Measurements from ENCODE around the gene PLEKHA6.
"Not testable (repeated sequence)": the region's sequence is repeated elsewhere in the genome, so short reads cannot be mapped to it uniquely, and the experiment has no call there.

Gene PLEKHA6

GRCh38 chr1:204331275-204331674, 28.5 kb downstream of the PLEKHA6 start:
- no peaks in the 10 kb centered on the region for H3K36me3 ChIP-seq (replicated peaks; ENCODE audit: insufficient read depth, low read length)
- H3K9ac ChIP-seq (ENCODE audit: low read length): no peak overlapping the region
- H2AFZ ChIP-seq (ENCODE audit: low read length): no peak overlapping the region

GRCh38 chr1:204327870-204328269, 31.9 kb downstream of the PLEKHA6 start:
- H3K4me2 ChIP-seq (ENCODE audit: low read depth, low read length); H4K20me1 ChIP-seq (ENCODE audit: insufficient read depth, low read length); H2AFZ ChIP-seq (ENCODE audit: low read length); H3F3A ChIP-seq (ENCODE audit: insufficient read depth, low read length); H3K4me3 ChIP-seq (ENCODE audit: low read length); H3K9ac ChIP-seq (ENCODE audit: low read length); H3K9me2 ChIP-seq (replicated peaks; ENCODE audit: insufficient read depth, low read length); H3K27me3 ChIP-seq (replicated peaks; ENCODE audit: insufficient read depth, low read length); DNase-seq; H3K9me3 ChIP-seq (replicated peaks; ENCODE audit: insufficient read depth, low read length); H3K4me1 ChIP-seq (ENCODE audit: low read length); H3K79me2 ChIP-seq (ENCODE audit: low read length); H3K36me3 ChIP-seq (replicated peaks; ENCODE audit: insufficient read depth, low read length); H3K27ac ChIP-seq (ENCODE audit: low read length): not testable (repeated sequence)

More at GRCh38 chr1:204331275-204331674, 28.5 kb downstream of the PLEKHA6 start:
- Histone ChIP-seq H4K20me1 (ENCODE audit: insufficient read depth, low read length) (no peaks in the 10 kb centered on the region), H3K4me2 (ENCODE audit: low read depth, low read length) (no peak overlapping the region), H3K4me3 (ENCODE audit: low read length) (no peak overlapping the region), H3K4me1 (ENCODE audit: low read length) (no peaks in the 10 kb centered on the region), H3F3A (ENCODE audit: insufficient read depth, low read length) (no peaks in the 10 kb centered on the region), H3K27ac (ENCODE audit: low read length) (no peak overlapping the region), H3K9me3 (replicated peaks; ENCODE audit: insufficient read depth, low read length) (no peaks in the 10 kb centered on the region), H3K79me2 (ENCODE audit: low read length) (no peaks in the 10 kb centered on the region), H3K27me3 (replicated peaks; ENCODE audit: insufficient read depth, low read length) (no peaks in the 10 kb centered on the region), H3K9me2 (replicated peaks; ENCODE audit: insufficient read depth, low read length) (no peaks in the 10 kb centered on the region)
- DNase-seq: no peak
- TF ChIP-seq EZH2phosphoT487 (IDR thresholded peaks at IDR 0.05; ENCODE audit: low read length) (no peak), CTCF (IDR thresholded peaks at IDR 0.05; ENCODE audit: low read length) (no peak), EZH2 (optimal IDR thresholded peaks at IDR 0.05; ENCODE audit: low read depth, low read length) (no peak)

- H3K9ac ChIP-seq (ENCODE audit: low read length): no peak overlapping the region
- no peak overlapping the region for H3K4me2 ChIP-seq (ENCODE audit: low read depth, low read length)
- H3K36me3 ChIP-seq (replicated peaks; ENCODE audit: insufficient read depth, low read length): no peaks in the 10 kb centered on the region
- H2AFZ ChIP-seq (ENCODE audit: low read length): no peak overlapping the region
- H3K9me2 ChIP-seq (replicated peaks; ENCODE audit: insufficient read depth, low read length): no peaks in the 10 kb centered on the region
- H3K79me2 ChIP-seq (ENCODE audit: low read length): no peaks in the 10 kb centered on the region
- H3F3A ChIP-seq (ENCODE audit: insufficient read depth, low read length): no peaks in the 10 kb centered on the region
- TF ChIP-seq CTCF (IDR thresholded peaks at IDR 0.05; ENCODE audit: low read length) (no peak), EZH2phosphoT487 (IDR thresholded peaks at IDR 0.05; ENCODE audit: low read length) (no peak), EZH2 (optimal IDR thresholded peaks at IDR 0.05; ENCODE audit: low read depth, low read length) (no peak)
- no peak for DNase-seq
- H3K4me3 ChIP-seq (ENCODE audit: low read length): no peak overlapping the region
- H3K9me3 ChIP-seq (replicated peaks; ENCODE audit: insufficient read depth, low read length): no peaks in the 10 kb centered on the region
- no peaks in the 10 kb centered on the region for H3K4me1 ChIP-seq (ENCODE audit: low read length)
- no peaks in the 10 kb centered on the region for H4K20me1 ChIP-seq (ENCODE audit: insufficient read depth, low read length)
- H3K27ac ChIP-seq (ENCODE audit: low read length): no peak overlapping the region
- no peaks in the 10 kb centered on the region for H3K27me3 ChIP-seq (replicated peaks; ENCODE audit: insufficient read depth, low read length)
These were observed 32.4 kb downstream of the PLEKHA6 start for GRCh38 chr1:204327359-204327758.

DNA sequence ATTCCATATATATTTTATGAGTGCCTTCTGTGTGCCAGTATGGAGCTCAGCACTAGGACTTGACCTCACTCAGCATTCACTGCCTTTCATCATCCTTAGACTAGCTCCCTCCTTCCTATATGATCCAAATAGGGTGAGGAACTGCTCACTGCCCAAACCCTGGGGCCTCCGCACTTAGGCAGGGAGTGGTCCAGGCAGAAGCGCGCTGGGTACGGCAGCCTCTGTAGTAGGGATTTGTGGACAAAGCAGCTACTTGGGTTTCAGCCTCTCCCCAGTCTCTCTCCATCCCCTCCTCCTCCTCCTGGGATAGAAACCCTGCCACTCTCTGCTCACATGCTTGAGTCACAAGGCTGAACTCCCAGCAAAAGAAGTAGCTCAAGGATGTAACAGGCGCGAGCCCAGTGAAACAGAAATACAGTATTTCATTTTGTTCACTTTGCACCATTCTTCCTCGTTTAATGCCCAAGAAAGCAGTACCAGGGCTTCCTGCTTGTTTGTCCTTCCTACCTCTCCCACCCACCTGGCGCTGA, 32.9 kb downstream of the PLEKHA6 start:
- Histone ChIP-seq H3K4me1 (ENCODE audit: low read length) (no peaks in the 10 kb centered on the region), H3K4me2 (ENCODE audit: low read depth, low read length) (no peak overlapping the region), H4K20me1 (ENCODE audit: insufficient read depth, low read length) (no peaks in the 10 kb centered on the region), H2AFZ (ENCODE audit: low read length) (no peak overlapping the region), H3K9me2 (replicated peaks; ENCODE audit: insufficient read depth, low read length) (no peaks in the 10 kb centered on the region), H3K9ac (ENCODE audit: low read length) (no peak overlapping the region), H3K27ac (ENCODE audit: low read length) (no peak overlapping the region), H3K27me3 (replicated peaks; ENCODE audit: insufficient read depth, low read length) (no peaks in the 10 kb centered on the region), H3K36me3 (replicated peaks; ENCODE audit: insufficient read depth, low read length) (no peaks in the 10 kb centered on the region), H3K79me2 (ENCODE audit: low read length) (no peaks in the 10 kb centered on the region), H3F3A (ENCODE audit: insufficient read depth, low read length) (no peaks in the 10 kb centered on the region), H3K9me3 (replicated peaks; ENCODE audit: insufficient read depth, low read length) (no peaks in the 10 kb centered on the region), H3K4me3 (ENCODE audit: low read length) (no peak overlapping the region)
- DNase-seq: no peak
- TF ChIP-seq EZH2phosphoT487 (IDR thresholded peaks at IDR 0.05; ENCODE audit: low read length) (no peak), CTCF (IDR thresholded peaks at IDR 0.05; ENCODE audit: low read length) (no peak), EZH2 (optimal IDR thresholded peaks at IDR 0.05; ENCODE audit: low read depth, low read length) (no peak)

Measured in MM.1S (cell line).